Neural cell (in vitro differentiated cells): ENCODE results near the gene FGF2.

Source experiments
- EP300 ChIP-seq: fragments of 450-650 bp; conservative IDR thresholded peaks from 2 replicates; pipeline ENCODE4 v1.6.1; 2014; ENCODE audit warnings: antibody characterized with exemption, mild to moderate bottlenecking, moderate library complexity; ENCODE audit not compliant: poor library complexity, severe bottlenecking
- EZH2 ChIP-seq: fragments of 200-600, 300-800 bp; shearing (Covaris generic), sonication (generic); IDR thresholded peaks from 2 replicates; pipeline ENCODE4 v1.6.1; 2014; ENCODE audit warnings: antibody characterized with exemption, low read length, borderline replicate concordance, mild to moderate bottlenecking; ENCODE audit not compliant: insufficient read depth, poor library complexity, severe bottlenecking
- MXI1 ChIP-seq: fragments of 450-650 bp; conservative IDR thresholded peaks from 2 replicates; pipeline ENCODE4 v1.6.1; 2014; ENCODE audit warnings: antibody characterized with exemption, mild to moderate bottlenecking; ENCODE audit not compliant: poor library complexity, severe bottlenecking
- POLR2AphosphoS5 ChIP-seq: IDR thresholded peaks from 2 replicates; pipeline ENCODE4 v1.6.1; 2012
- RAD21 ChIP-seq: fragments of 450-650 bp; conservative IDR thresholded peaks from 2 replicates; pipeline ENCODE4 v1.6.1; 2014; ENCODE audit warnings: antibody characterized with exemption, mild to moderate bottlenecking, moderate library complexity
- SMC3 ChIP-seq: fragments of 450-650 bp; conservative IDR thresholded peaks from 2 replicates; pipeline ENCODE4 v1.6.1; 2014; ENCODE audit warnings: antibody characterized with exemption, mild to moderate bottlenecking, moderate library complexity; ENCODE audit not compliant: poor library complexity
- TAF1 ChIP-seq: IDR thresholded peaks from 2 replicates; pipeline ENCODE4 v1.6.1; 2012; ENCODE audit warnings: low read depth
- TF ChIP-seq, protein P1 (sequence below): fragments of 450-650 bp; IDR thresholded peaks from 2 replicates; pipeline ENCODE4 v1.5.1; 2014; ENCODE audit warnings: antibody characterized with exemption, mild to moderate bottlenecking, moderate library complexity; ENCODE audit not compliant: poor library complexity, severe bottlenecking
- TF ChIP-seq, protein P2 (sequence below): IDR thresholded peaks from 2 replicates; pipeline ENCODE4 v1.6.1; 2012; ENCODE audit warnings: borderline replicate concordance

DNA sequence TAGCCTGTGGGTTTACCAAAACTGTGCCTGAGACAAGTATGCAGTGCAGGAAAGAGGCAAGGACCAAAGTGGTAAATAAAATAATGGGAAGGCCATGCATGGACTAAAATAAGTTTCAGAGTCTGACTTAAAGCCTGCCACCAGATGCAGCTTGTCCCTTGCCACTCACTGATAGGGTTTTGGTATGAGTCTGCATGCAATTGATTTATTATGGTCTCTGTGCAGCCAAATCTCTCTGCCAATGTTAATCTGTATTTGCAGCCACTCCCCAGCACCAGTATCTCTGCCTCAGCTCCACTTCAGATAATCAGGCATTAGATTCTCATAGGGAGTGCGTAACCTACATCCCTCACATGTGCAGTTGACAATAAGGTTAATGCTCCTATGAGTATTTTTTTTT lies 5.5 kb upstream of the FGF2 start:
- TF ChIP-seq, protein P1, sequence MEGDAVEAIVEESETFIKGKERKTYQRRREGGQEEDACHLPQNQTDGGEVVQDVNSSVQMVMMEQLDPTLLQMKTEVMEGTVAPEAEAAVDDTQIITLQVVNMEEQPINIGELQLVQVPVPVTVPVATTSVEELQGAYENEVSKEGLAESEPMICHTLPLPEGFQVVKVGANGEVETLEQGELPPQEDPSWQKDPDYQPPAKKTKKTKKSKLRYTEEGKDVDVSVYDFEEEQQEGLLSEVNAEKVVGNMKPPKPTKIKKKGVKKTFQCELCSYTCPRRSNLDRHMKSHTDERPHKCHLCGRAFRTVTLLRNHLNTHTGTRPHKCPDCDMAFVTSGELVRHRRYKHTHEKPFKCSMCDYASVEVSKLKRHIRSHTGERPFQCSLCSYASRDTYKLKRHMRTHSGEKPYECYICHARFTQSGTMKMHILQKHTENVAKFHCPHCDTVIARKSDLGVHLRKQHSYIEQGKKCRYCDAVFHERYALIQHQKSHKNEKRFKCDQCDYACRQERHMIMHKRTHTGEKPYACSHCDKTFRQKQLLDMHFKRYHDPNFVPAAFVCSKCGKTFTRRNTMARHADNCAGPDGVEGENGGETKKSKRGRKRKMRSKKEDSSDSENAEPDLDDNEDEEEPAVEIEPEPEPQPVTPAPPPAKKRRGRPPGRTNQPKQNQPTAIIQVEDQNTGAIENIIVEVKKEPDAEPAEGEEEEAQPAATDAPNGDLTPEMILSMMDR, result no peak
- TF ChIP-seq, protein P2, sequence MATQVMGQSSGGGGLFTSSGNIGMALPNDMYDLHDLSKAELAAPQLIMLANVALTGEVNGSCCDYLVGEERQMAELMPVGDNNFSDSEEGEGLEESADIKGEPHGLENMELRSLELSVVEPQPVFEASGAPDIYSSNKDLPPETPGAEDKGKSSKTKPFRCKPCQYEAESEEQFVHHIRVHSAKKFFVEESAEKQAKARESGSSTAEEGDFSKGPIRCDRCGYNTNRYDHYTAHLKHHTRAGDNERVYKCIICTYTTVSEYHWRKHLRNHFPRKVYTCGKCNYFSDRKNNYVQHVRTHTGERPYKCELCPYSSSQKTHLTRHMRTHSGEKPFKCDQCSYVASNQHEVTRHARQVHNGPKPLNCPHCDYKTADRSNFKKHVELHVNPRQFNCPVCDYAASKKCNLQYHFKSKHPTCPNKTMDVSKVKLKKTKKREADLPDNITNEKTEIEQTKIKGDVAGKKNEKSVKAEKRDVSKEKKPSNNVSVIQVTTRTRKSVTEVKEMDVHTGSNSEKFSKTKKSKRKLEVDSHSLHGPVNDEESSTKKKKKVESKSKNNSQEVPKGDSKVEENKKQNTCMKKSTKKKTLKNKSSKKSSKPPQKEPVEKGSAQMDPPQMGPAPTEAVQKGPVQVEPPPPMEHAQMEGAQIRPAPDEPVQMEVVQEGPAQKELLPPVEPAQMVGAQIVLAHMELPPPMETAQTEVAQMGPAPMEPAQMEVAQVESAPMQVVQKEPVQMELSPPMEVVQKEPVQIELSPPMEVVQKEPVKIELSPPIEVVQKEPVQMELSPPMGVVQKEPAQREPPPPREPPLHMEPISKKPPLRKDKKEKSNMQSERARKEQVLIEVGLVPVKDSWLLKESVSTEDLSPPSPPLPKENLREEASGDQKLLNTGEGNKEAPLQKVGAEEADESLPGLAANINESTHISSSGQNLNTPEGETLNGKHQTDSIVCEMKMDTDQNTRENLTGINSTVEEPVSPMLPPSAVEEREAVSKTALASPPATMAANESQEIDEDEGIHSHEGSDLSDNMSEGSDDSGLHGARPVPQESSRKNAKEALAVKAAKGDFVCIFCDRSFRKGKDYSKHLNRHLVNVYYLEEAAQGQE, result no peak
- no peak for TF ChIP-seq EZH2
- TF ChIP-seq SMC3, result no peak
- TF ChIP-seq POLR2AphosphoS5, result no peak
- no peak for TF ChIP-seq TAF1
- no peak for TF ChIP-seq RAD21
- TF ChIP-seq EP300, result no peak
- no peak for TF ChIP-seq MXI1
